HUES64 (cell line): ENCODE data around the gene MOCOS.
"Not testable (repeated sequence)": the region's sequence is repeated elsewhere in the genome, so short reads cannot be mapped to it uniquely, and the experiment has no call there.

ENCODE experiments used
- H3K27ac ChIP-seq: 2 replicates; pipeline ENCODE4 v1.7.0; 2013; ENCODE audit warnings: low read depth, low read length, inconsistent platforms
- H3K27me3 ChIP-seq: 2 replicates; pipeline ENCODE4 v1.6.1; 2013; ENCODE audit warnings: mild to moderate bottlenecking, low read length; ENCODE audit not compliant: insufficient read depth
- H3K36me3 ChIP-seq: 2 replicates; pipeline ENCODE4 v1.6.1; 2013; ENCODE audit warnings: mild to moderate bottlenecking, low read length; ENCODE audit not compliant: insufficient read depth
- H3K4me1 ChIP-seq: 2 replicates; pipeline ENCODE4 v1.6.1; 2013; ENCODE audit warnings: mild to moderate bottlenecking, low read length, moderate library complexity; ENCODE audit not compliant: insufficient read depth
- H3K4me3 ChIP-seq: 2 replicates; pipeline ENCODE4 v1.5.1; 2013; ENCODE audit warnings: mild to moderate bottlenecking, low read length, moderate library complexity
- H3K9ac ChIP-seq: 2 replicates; pipeline ENCODE4 v1.6.1; 2013; ENCODE audit warnings: mild to moderate bottlenecking, low read depth, low read length
- H3K9me3 ChIP-seq: 2 replicates; pipeline ENCODE4 v1.6.1; 2013; ENCODE audit warnings: low read depth, low read length; ENCODE audit not compliant: insufficient read depth
- WGBS: fragments of 150-250, 120-280 bp; methylation state at CpG from one replicate; pipeline ENCODE4 v1.1.7; 2013; ENCODE audit warnings: missing lambda C conversion rate; 5-methylcytosine and 5-hydroxymethylcytosine counted together

Gene MOCOS

DNA sequence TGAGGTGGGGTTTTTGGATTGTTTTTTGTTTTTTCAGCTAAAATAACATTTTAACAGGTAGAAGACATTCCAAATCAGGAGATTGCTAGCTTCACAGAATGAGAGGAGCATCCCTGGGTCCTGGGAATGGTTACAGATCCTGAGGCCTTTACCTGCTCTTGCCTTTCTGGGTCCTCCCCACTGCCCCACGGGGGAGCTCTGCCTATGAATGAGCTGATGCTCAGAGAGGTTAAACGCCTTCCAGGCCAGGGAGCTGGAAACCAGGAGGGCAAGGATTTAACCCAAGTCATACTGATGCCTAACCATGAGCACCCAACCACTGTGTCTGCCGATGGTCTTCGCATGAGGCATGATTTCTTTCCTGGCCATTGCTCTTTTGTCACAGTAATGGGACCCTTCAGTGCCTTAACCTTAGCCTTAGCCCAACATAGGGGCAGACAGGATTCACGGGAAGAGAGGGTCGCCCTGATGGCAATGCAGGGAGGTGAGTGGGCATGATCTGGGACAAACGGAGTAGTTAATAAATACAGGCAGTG is 16.1 kb downstream of the MOCOS start:
- H3K27ac ChIP-seq, result no peak overlapping the region
- no peaks in the 10 kb centered on the region for H3K27me3 ChIP-seq
- no peak overlapping the region for H3K4me3 ChIP-seq
- 0 out of 2 replicates have a peak, but pooled peaks cover 2% of the 10 kb centered on the region for H3K36me3 ChIP-seq
- 79% methylated on average over 7 of the region's 7 CpGs for WGBS
- H3K9ac ChIP-seq, result no peak overlapping the region
- H3K4me1 ChIP-seq, result no peaks in the 10 kb centered on the region
- H3K9me3 ChIP-seq, result 0 out of 2 replicates have a peak, but pooled peaks cover 3% of the 10 kb centered on the region

GRCh38 chr18:36205166-36205565 is 17.9 kb downstream of the MOCOS start:
- H3K36me3 ChIP-seq, result 0 out of 2 replicates have a peak, but pooled peaks cover 2% of the 10 kb centered on the region
- WGBS, result 90% methylated on average over 4 of the region's 4 CpGs
- no peaks in the 10 kb centered on the region for H3K27me3 ChIP-seq
- H3K9ac ChIP-seq, result no peak overlapping the region
- H3K4me3 ChIP-seq, result no peak overlapping the region
- H3K9me3 ChIP-seq, result 0 out of 2 replicates have a peak, but pooled peaks cover 3% of the 10 kb centered on the region
- no peaks in the 10 kb centered on the region for H3K4me1 ChIP-seq
- no peak overlapping the region for H3K27ac ChIP-seq

DNA sequence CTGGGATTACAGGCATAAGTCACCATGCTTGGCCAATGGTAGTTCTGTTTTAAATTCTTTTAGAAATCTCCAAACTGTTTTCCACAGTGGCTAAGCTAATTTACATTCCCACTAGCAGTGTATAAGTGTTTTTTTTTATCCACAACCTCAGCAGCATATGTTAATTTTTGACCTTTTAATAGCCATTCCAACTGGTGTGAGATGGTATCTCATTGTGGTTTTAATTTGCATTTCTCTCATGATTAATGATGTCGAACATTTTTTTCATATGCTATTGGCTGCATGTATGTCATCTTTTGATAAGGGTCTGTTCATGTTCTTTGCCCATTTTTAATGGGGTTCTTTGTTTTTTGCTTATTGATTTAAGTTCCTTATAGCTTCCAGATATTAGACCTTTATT is 20.0 kb downstream of the MOCOS start:
- WGBS, result 94% methylated on average over 1 of the region's 1 CpG
- Histone ChIP-seq H3K27me3 (no peaks in the 10 kb centered on the region), H3K36me3 (0 out of 2 replicates have a peak, but pooled peaks cover 2% of the 10 kb centered on the region), H3K27ac (no peak overlapping the region), H3K9me3 (0 out of 2 replicates have a peak, but pooled peaks cover 3% of the 10 kb centered on the region), H3K4me1 (no peaks in the 10 kb centered on the region), H3K4me3 (no peak overlapping the region), H3K9ac (no peak overlapping the region)

GRCh38 chr18:36207969-36208368 is 20.7 kb downstream of the MOCOS start:
- H3K4me1 ChIP-seq, H3K9me3 ChIP-seq, H3K27me3 ChIP-seq, H3K4me3 ChIP-seq, H3K36me3 ChIP-seq, H3K9ac ChIP-seq, H3K27ac ChIP-seq: not testable (repeated sequence)
- WGBS, result 98% methylated on average over 2 of the region's 2 CpGs

GRCh38 chr18:36211612-36212065 is 24.3 kb downstream of the MOCOS start:
- Histone ChIP-seq H3K36me3 (no peaks in the 10 kb centered on the region), H3K27ac (no peak overlapping the region), H3K4me1 (no peaks in the 10 kb centered on the region), H3K4me3 (no peak overlapping the region), H3K27me3 (no peaks in the 10 kb centered on the region), H3K9ac (no peak overlapping the region), H3K9me3 (0 out of 2 replicates have a peak, but pooled peaks cover 3% of the 10 kb centered on the region)
- 94% methylated on average over 6 of the region's 6 CpGs for WGBS

- Histone ChIP-seq H3K36me3 (no peaks in the 10 kb centered on the region), H3K4me3 (no peak overlapping the region), H3K9ac (no peak overlapping the region), H3K27ac (no peak overlapping the region), H3K4me1 (no peaks in the 10 kb centered on the region), H3K9me3 (0 out of 2 replicates have a peak, but pooled peaks cover 3% of the 10 kb centered on the region), H3K27me3 (no peaks in the 10 kb centered on the region)
- WGBS, result 93% methylated on average over 13 of the region's 13 CpGs
Observed at GRCh38 chr18:36212301-36213171, 25.2 kb downstream of the MOCOS start.

GRCh38 chr18:36214811-36215210 is 27.5 kb downstream of the MOCOS start:
- no peaks in the 10 kb centered on the region for H3K9me3 ChIP-seq
- no peaks in the 10 kb centered on the region for H3K4me1 ChIP-seq
- H3K27ac ChIP-seq, result no peak overlapping the region
- no peaks in the 10 kb centered on the region for H3K27me3 ChIP-seq
- 94% methylated on average over 8 of the region's 8 CpGs for WGBS
- H3K9ac ChIP-seq, result no peak overlapping the region
- H3K4me3 ChIP-seq, result no peak overlapping the region
- no peaks in the 10 kb centered on the region for H3K36me3 ChIP-seq

DNA sequence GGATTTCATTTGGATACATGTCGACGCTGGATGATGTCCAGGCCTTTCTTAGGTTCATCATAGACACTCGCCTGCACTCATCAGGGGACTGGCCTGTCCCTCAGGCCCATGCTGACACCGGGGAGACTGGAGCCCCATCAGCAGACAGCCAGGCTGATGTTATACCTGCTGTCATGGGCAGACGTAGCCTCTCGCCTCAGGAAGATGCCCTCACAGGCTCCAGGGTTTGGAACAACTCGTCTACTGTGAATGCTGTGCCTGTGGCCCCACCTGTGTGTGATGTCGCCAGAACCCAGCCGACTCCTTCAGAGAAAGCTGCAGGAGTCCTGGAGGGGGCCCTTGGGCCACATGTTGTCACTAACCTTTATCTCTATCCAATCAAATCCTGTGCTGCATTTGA is 28.3 kb downstream of the MOCOS start:
- no peaks in the 10 kb centered on the region for H3K9me3 ChIP-seq
- no peaks in the 10 kb centered on the region for H3K36me3 ChIP-seq
- H3K27ac ChIP-seq, result no peak overlapping the region
- H3K4me1 ChIP-seq, result no peaks in the 10 kb centered on the region
- no peak overlapping the region for H3K9ac ChIP-seq
- no peak overlapping the region for H3K4me3 ChIP-seq
- WGBS, result 90% methylated on average over 9 of the region's 9 CpGs
- no peaks in the 10 kb centered on the region for H3K27me3 ChIP-seq

GRCh38 chr18:36217348-36217747 is 30.1 kb downstream of the MOCOS start:
- H3K9ac ChIP-seq, result no peak overlapping the region
- H3K27ac ChIP-seq, result no peak overlapping the region
- no peaks in the 10 kb centered on the region for H3K4me1 ChIP-seq
- no peaks in the 10 kb centered on the region for H3K27me3 ChIP-seq
- H3K9me3 ChIP-seq, result no peaks in the 10 kb centered on the region
- no peaks in the 10 kb centered on the region for H3K36me3 ChIP-seq
- 87% methylated on average over 3 of the region's 3 CpGs for WGBS
- H3K4me3 ChIP-seq, result no peak overlapping the region

- H3K4me3 ChIP-seq, result no peak overlapping the region
- H3K9ac ChIP-seq, result no peak overlapping the region
- H3K4me1 ChIP-seq, result no peaks in the 10 kb centered on the region
- no peak overlapping the region for H3K27ac ChIP-seq
- peaks cover 15% of the 10 kb centered on the region; the same call in 1 of the 2 replicates for H3K9me3 ChIP-seq
- no peaks in the 10 kb centered on the region for H3K36me3 ChIP-seq
- WGBS, result no CpG with 5 or more reads among the region's 1 CpG
- no peaks in the 10 kb centered on the region for H3K27me3 ChIP-seq
Observed at GRCh38 chr18:36229188-36229587, 41.9 kb downstream of the MOCOS start.

GRCh38 chr18:36240510-36240909 is 53.2 kb downstream of the MOCOS start:
- H3K9ac ChIP-seq, H3K27me3 ChIP-seq, H3K4me1 ChIP-seq, H3K27ac ChIP-seq, H3K4me3 ChIP-seq, H3K9me3 ChIP-seq, H3K36me3 ChIP-seq: not testable (repeated sequence)
- 54% methylated on average over 8 of the region's 15 CpGs for WGBS
